Measurements from ENCODE around the gene GASK1A.

- no peak for TF ChIP-seq CTCF (IDR thresholded peaks at IDR 0.05)
- no peak for TF ChIP-seq POLR2A (IDR thresholded peaks at IDR 0.05)
Observed at GRCh38 chr3:42935472-42935871, 43.6 kb upstream of the GASK1A start.
